CD14-positive monocyte (primary cell): ENCODE measurements around the gene SRMS. TPM values are rescaled to one million over a fixed set of nuclear protein-coding genes. Genes with fewer than 3 reads are reported as not detected.
A peak's percentile ranks its signal among the peaks of the same experiment; 100 is the strongest.

Experiments used
- DNase-seq, 3 donors: peaks; one replicate each; pipeline ENCODE4 v3.0.0-alpha.2; 2011 to 2022
- H2AFZ ChIP-seq: 2 replicates; pipeline ENCODE4 v1.6.0; 2012; ENCODE audit warnings: mild to moderate bottlenecking, low read depth, low read length, inconsistent platforms; ENCODE audit not compliant: insufficient read depth, poor library complexity, severe bottlenecking
- H3K27ac ChIP-seq, 2 donors: 1 replicate in 1 of 2; 2 replicates in 1 of 2; pipeline ENCODE4 v1.5.1; 2012 to 2013; ENCODE audit warnings: low read length in 2 of 2, control low read depth in 1 of 2, inconsistent platforms in 1 of 2, low read depth in 1 of 2, mild to moderate bottlenecking in 1 of 2
- H3K27me3 ChIP-seq, 2 donors: one replicate each; pipeline versions ENCODE4 v1.6.0 to v1.6.1; 2011 to 2013; ENCODE audit warnings: low read length in 2 of 2; ENCODE audit not compliant: control insufficient read depth in 2 of 2, insufficient read depth in 2 of 2
- H3K36me3 ChIP-seq, 2 donors: replicated peaks in 1 of 2; 1 replicate in 1 of 2; 2 replicates in 1 of 2; pipeline versions ENCODE4 v1.5.1 to v1.6.1; 2012 to 2013; ENCODE audit warnings: low read length in 2 of 2, control low read depth in 1 of 2, inconsistent platforms in 1 of 2, mild to moderate bottlenecking in 1 of 2; ENCODE audit not compliant: insufficient read depth in 2 of 2, control insufficient read depth in 1 of 2
- H3K4me1 ChIP-seq, 2 donors: 1 replicate in 1 of 2; 2 replicates in 1 of 2; pipeline versions ENCODE4 v1.5.1 to v1.6.1; 2012 to 2013; ENCODE audit warnings: low read length in 2 of 2, control low read depth in 1 of 2, inconsistent platforms in 1 of 2, mild to moderate bottlenecking in 1 of 2, moderate library complexity in 1 of 2; ENCODE audit not compliant: insufficient read depth in 2 of 2, control insufficient read depth in 1 of 2
- H3K4me2 ChIP-seq: replicated peaks from 2 replicates; pipeline ENCODE3; 2012; ENCODE audit warnings: low read length, moderate library complexity, mild to moderate bottlenecking; ENCODE audit not compliant: poor library complexity, severe bottlenecking; ENCODE audit errors: extremely low read depth
- H3K4me3 ChIP-seq, 3 experiments: fragments of 200-600 bp in 1 of 3; sonication (generic) in 1 of 3; replicated peaks in 1 of 3; 1 replicate in 2 of 3; 2 replicates in 1 of 3; pipeline ENCODE4 v1.5.1; 2011 to 2013; ENCODE audit warnings: low read length in 3 of 3, mild to moderate bottlenecking in 3 of 3, control low read depth in 2 of 3, low read depth in 2 of 3, inconsistent platforms in 1 of 3, moderate library complexity in 1 of 3
- H3K79me2 ChIP-seq: 2 replicates; pipeline ENCODE4 v1.6.0; 2012; ENCODE audit warnings: mild to moderate bottlenecking, control low read depth, inconsistent platforms, low read length, moderate library complexity; ENCODE audit not compliant: insufficient read depth
- H3K9ac ChIP-seq: 2 replicates; pipeline ENCODE4 v1.6.0; 2017; ENCODE audit warnings: low read length, mild to moderate bottlenecking; ENCODE audit not compliant: insufficient read depth, poor library complexity, severe bottlenecking
- H3K9me3 ChIP-seq, 2 donors: replicated peaks in 1 of 2; 1 replicate in 1 of 2; 2 replicates in 1 of 2; pipeline versions ENCODE4 v1.5.1 to v1.6.1; 2012 to 2013; ENCODE audit warnings: low read length in 2 of 2, control low read depth in 1 of 2; ENCODE audit not compliant: control insufficient read depth in 1 of 2, insufficient read depth in 1 of 2
- H4K20me1 ChIP-seq: 2 replicates; pipeline ENCODE4 v1.6.0; 2012; ENCODE audit warnings: mild to moderate bottlenecking, low read length, control low read depth, moderate library complexity; ENCODE audit not compliant: insufficient read depth
- H3K27ac Mint-ChIP-seq, 7 donors: one replicate each; pipeline ENCODE4 v1.8.0; 2020; ENCODE audit warnings: mild to moderate bottlenecking in 7 of 7, mixed read lengths in 7 of 7, moderate library complexity in 6 of 7, inconsistent platforms in 2 of 7
- H3K27me3 Mint-ChIP-seq, 3 donors: one replicate each; pipeline ENCODE4 v1.8.0; 2021 to 2022; ENCODE audit warnings: low read depth in 3 of 3, mild to moderate bottlenecking in 3 of 3, mixed read lengths in 3 of 3, moderate library complexity in 3 of 3, inconsistent platforms in 1 of 3
- H3K36me3 Mint-ChIP-seq, 2 donors: one replicate each; pipeline ENCODE4 v1.8.0; 2020; ENCODE audit warnings: mixed read lengths in 2 of 2, inconsistent platforms in 1 of 2, mild to moderate bottlenecking in 1 of 2
- H3K4me1 Mint-ChIP-seq: one replicate; pipeline ENCODE4 v1.8.0; 2020; ENCODE audit warnings: mild to moderate bottlenecking, mixed read lengths
- H3K4me3 Mint-ChIP-seq, 2 donors: one replicate each; pipeline ENCODE4 v1.8.0; 2020; ENCODE audit warnings: mild to moderate bottlenecking in 2 of 2, mixed read lengths in 2 of 2, moderate library complexity in 1 of 2
- H3K9me3 Mint-ChIP-seq, 7 donors: one replicate each; pipeline ENCODE4 v1.8.0; 2020 to 2022; ENCODE audit warnings: mixed read lengths in 7 of 7, mild to moderate bottlenecking in 6 of 7, moderate library complexity in 6 of 7, inconsistent platforms in 2 of 7
- WGBS: methylation state at CpG from one replicate; pipeline ENCODE4 v1.1.5; 2013; ENCODE audit warnings: missing lambda C conversion rate; ENCODE audit not compliant: insufficient coverage; 5-methylcytosine and 5-hydroxymethylcytosine counted together
- intact Hi-C, 2 donors: fragments of 100-400 bp; cut with micrococcal nuclease; formaldehyde crosslinking; loops; one replicate each; pipeline versions ENCODE4 v1.15.0 to v1.15.1; 2023
- polyA plus RNA-seq, 3 donors: library from polyadenylated mRNA; depleted of rRNA in 1 of 3; unstranded in 2 of 3; stranded (reverse) in 1 of 3; fragments of 300-500 nt in 2 of 3; fragments of >200 nt in 1 of 3; fragmentation: Illumina TruSeq in 2 of 3; gene quantifications; 1 replicate in 2 of 3; 2 replicates in 1 of 3; pipeline ENCODE4 v1.2.3, GENCODE V29; 2012 to 2021
- TF ChIP-seq, protein P1 (sequence below): fragments of 200-600 bp; IDR thresholded peaks from one replicate; pipeline ENCODE4 v1.8.0; 2022; ENCODE audit warnings: antibody characterized with exemption, mild to moderate bottlenecking

Gene SRMS
- polyA plus RNA-seq, 3 donors: not detected

DNA sequence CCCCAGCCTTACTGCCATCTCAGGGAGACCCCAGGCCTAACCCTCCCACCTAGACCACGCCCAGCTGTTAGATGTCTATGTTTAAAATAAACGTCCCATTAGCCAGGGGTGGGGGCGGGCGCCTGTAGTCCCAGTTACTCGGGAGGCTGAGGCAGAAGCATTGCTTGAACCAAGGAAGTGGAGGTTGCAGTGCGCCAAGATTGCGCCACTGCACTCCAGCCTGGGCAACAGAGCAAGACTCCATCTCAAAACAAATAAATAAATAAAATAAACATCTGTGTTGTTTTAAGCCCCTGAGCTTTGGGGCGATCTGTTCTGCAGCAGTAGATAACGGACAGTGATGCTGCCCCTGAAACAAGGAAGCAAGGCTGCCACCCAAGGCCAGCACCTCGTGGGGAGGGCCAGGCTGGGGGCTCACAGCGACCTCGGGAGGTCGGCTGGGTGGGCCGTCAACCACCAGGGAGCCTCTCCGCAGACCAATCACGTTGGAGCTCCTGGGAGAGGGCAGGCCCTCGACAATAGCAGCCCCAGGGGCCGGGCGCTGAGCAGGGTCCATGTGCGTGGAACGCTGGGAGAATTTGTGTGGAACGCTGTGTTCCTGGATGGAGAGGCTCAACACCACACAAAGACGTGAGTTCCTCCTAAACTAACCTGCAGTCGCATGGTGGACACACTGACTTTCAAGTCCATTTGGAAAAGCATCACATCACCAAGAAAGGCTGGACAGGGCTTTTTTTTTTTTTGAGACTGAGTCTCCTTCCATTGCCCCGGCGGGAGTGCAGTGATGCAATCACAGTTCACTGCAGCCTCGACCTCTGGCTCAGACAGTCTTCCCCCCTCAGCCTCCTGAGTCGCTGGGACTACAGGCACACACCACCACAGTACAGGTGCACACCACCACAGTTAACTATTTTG lies 27.5 kb upstream of the SRMS start:
- Histone ChIP-seq H3K79me2 (peaks cover 7% of the 10 kb centered on the region), H3K9ac (peak overlapping the region; percentile 62), H3K36me3 (peaks cover 7 to 13% of the 10 kb centered on the region in 2 donors), H3K4me3 (peak overlapping the region in 1 of 3 experiments; percentile 93), H3K27ac (no peak overlapping the region), H3K4me1 (peaks cover 22 to 32% of the 10 kb centered on the region in 2 donors), H2AFZ (peak overlapping the region; percentile 87), H4K20me1 (peaks cover 30% of the 10 kb centered on the region), H3K9me3 (no peaks in the 10 kb centered on the region), H3K4me2 (peak overlapping the region; percentile 75), H3K27me3 (peaks cover 0 to 59% of the 10 kb centered on the region in 2 donors)
- H3K27ac Mint-ChIP-seq: peak overlapping the region in 2 of 7 donors; percentile 41 to 81
- 76% methylated on average over 18 of the region's 28 CpGs for WGBS
- H3K4me3 Mint-ChIP-seq: peak overlapping the region; percentile 53 to 76
- peaks cover 38 to 78% (median 45%) of the 10 kb centered on the region in 3 donors for H3K27me3 Mint-ChIP-seq
- peaks cover 5 to 6% of the 10 kb centered on the region in 2 donors for H3K36me3 Mint-ChIP-seq
- peaks cover 14% of the 10 kb centered on the region for H3K4me1 Mint-ChIP-seq
- no peak for DNase-seq
- TF ChIP-seq, protein P1, sequence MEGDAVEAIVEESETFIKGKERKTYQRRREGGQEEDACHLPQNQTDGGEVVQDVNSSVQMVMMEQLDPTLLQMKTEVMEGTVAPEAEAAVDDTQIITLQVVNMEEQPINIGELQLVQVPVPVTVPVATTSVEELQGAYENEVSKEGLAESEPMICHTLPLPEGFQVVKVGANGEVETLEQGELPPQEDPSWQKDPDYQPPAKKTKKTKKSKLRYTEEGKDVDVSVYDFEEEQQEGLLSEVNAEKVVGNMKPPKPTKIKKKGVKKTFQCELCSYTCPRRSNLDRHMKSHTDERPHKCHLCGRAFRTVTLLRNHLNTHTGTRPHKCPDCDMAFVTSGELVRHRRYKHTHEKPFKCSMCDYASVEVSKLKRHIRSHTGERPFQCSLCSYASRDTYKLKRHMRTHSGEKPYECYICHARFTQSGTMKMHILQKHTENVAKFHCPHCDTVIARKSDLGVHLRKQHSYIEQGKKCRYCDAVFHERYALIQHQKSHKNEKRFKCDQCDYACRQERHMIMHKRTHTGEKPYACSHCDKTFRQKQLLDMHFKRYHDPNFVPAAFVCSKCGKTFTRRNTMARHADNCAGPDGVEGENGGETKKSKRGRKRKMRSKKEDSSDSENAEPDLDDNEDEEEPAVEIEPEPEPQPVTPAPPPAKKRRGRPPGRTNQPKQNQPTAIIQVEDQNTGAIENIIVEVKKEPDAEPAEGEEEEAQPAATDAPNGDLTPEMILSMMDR: no peak
- H3K9me3 Mint-ChIP-seq: peaks cover 0 to 7% (median 0%) of the 10 kb centered on the region in 7 donors
- intact Hi-C loops: loop anchor here (5.0 kb wide), 3 partner anchors 37 to 162 kb away; partner anchors contain the start of genes LIME1 (in 1 of the 2), PTK6 (in 1 of the 2) and SLC2A4RG (in 1 of the 2)

- Histone ChIP-seq H3K9me3 (no peaks in the 10 kb centered on the region), H3K4me3 (peak within 1 kb of the TSS; percentile 76 to 93 (median 92)), H3K27ac (peak within 1 kb of the TSS; percentile 31 to 80), H3K79me2 (peaks cover 7% of the 10 kb centered on the region), H3K27me3 (peaks cover 0 to 59% of the 10 kb centered on the region in 2 donors), H3K36me3 (peaks cover 7 to 13% of the 10 kb centered on the region in 2 donors), H3K4me2 (peak within 1 kb of the TSS; percentile 85), H2AFZ (peak within 1 kb of the TSS; percentile 87), H4K20me1 (peaks cover 38% of the 10 kb centered on the region), H3K9ac (peak within 1 kb of the TSS; percentile 69), H3K4me1 (peaks cover 26 to 38% of the 10 kb centered on the region in 2 donors)
- peaks cover 17% of the 10 kb centered on the region for H3K4me1 Mint-ChIP-seq
- peak within 1 kb of the TSS; percentile 85 to 94 (median 87) for H3K27ac Mint-ChIP-seq
- intact Hi-C loops: loop anchor here in 1 of 2 donors (5.0 kb wide), 1 partner anchor 163 kb away; the partner anchor contains the start of genes LIME1 and SLC2A4RG
- H3K9me3 Mint-ChIP-seq: peaks cover 0 to 12% (median 0%) of the 10 kb centered on the region in 7 donors
- peaks cover 7 to 9% of the 10 kb centered on the region in 2 donors for H3K36me3 Mint-ChIP-seq
- TF ChIP-seq, protein P1: no peak
- 10% methylated on average over 21 of the region's 40 CpGs for WGBS
- DNase-seq: peak; percentile 63 to 77 (median 69)
- peak within 1 kb of the TSS; percentile 88 to 92 for H3K4me3 Mint-ChIP-seq
- peaks cover 35 to 79% (median 48%) of the 10 kb centered on the region in 3 donors for H3K27me3 Mint-ChIP-seq
Observed at GRCh38 chr20:63574156-63574828, 26.7 kb upstream of the SRMS start, which contains the start of gene HELZ2. HELZ2 (minus strand) TSS chr20:63574239; CDS start chr20:63572385, 1,854 bp downstream.
